GM23338 (cell line): Measurements from ENCODE around the gene HLA-F. TPM values are rescaled to one million over a fixed set of nuclear protein-coding genes. Genes with fewer than 3 reads are reported as not detected.

ENCODE experiments used
- ATAC-seq: fragments of 200-7000 bp; cut with Tn5 transposase; 3 replicates; pipeline ENCODE4 v1.9.1; 2020
- DNase-seq: peaks from one replicate; pipeline ENCODE4 v3.0.0-alpha.2; 2015; ENCODE audit warnings: low spot score
- H2AFZ ChIP-seq: fragments of 200-600 bp; sonication (generic); 2 replicates; pipeline ENCODE4 v1.8.0; 2016; ENCODE audit warnings: antibody characterized with exemption, mild to moderate bottlenecking, moderate library complexity
- H3F3A ChIP-seq: fragments of 200-600 bp; sonication (generic); replicated peaks from 2 replicates; pipeline ENCODE4 v1.8.0; 2017; ENCODE audit warnings: antibody characterized with exemption, mixed run types, low read depth
- H3K27ac ChIP-seq: fragments of 200-600 bp; sonication (generic); 2 replicates; pipeline ENCODE4 v1.6.1; 2016; ENCODE audit warnings: low read depth
- H3K27me3 ChIP-seq: fragments of 200-600 bp; sonication (generic); 2 replicates; pipeline ENCODE4 v1.8.0; 2016; ENCODE audit warnings: mild to moderate bottlenecking, mixed run types, moderate library complexity; ENCODE audit not compliant: insufficient read depth
- H3K36me3 ChIP-seq: fragments of 200-600 bp; sonication (generic); 2 replicates; pipeline ENCODE4 v1.8.0; 2016; ENCODE audit warnings: mild to moderate bottlenecking; ENCODE audit not compliant: insufficient read depth
- H3K4me1 ChIP-seq: fragments of 200-600 bp; sonication (generic); 2 replicates; pipeline ENCODE4 v1.8.0; 2016; ENCODE audit warnings: mild to moderate bottlenecking, moderate library complexity; ENCODE audit not compliant: insufficient read depth
- H3K4me2 ChIP-seq: fragments of 200-600 bp; sonication (generic); 2 replicates; pipeline ENCODE4 v1.7.1; 2017; ENCODE audit warnings: mixed run types
- H3K4me3 ChIP-seq: fragments of 200-600 bp; sonication (generic); 2 replicates; pipeline ENCODE4 v1.6.1; 2016; ENCODE audit warnings: mixed run types
- H3K79me2 ChIP-seq: fragments of 200-600 bp; sonication (generic); replicated peaks from 2 replicates; pipeline ENCODE4 v1.8.0; 2017; ENCODE audit warnings: mild to moderate bottlenecking; ENCODE audit not compliant: insufficient read depth
- H3K9me2 ChIP-seq: fragments of 200-600 bp; sonication (generic); 2 replicates; pipeline ENCODE4 v1.8.0; 2017; ENCODE audit not compliant: insufficient read depth
- H4K20me1 ChIP-seq: fragments of 200-600 bp; sonication (generic); replicated peaks from 2 replicates; pipeline ENCODE4 v1.8.0; 2017; ENCODE audit warnings: mild to moderate bottlenecking; ENCODE audit not compliant: insufficient read depth
- H3K27ac Mint-ChIP-seq: 2 replicates; pipeline ENCODE4 v1.8.0; 2020; ENCODE audit warnings: inconsistent platforms, mild to moderate bottlenecking, moderate library complexity, mixed read lengths
- H3K27me3 Mint-ChIP-seq: 3 replicates; pipeline ENCODE4 v1.8.0; 2022; ENCODE audit warnings: low read depth, mild to moderate bottlenecking, moderate library complexity, mixed read lengths, inconsistent platforms; ENCODE audit not compliant: insufficient read depth, poor library complexity
- H3K36me3 Mint-ChIP-seq: 3 replicates; pipeline ENCODE4 v1.8.0; 2021; ENCODE audit warnings: low read depth, mild to moderate bottlenecking, inconsistent platforms, moderate library complexity, mixed read lengths
- H3K4me1 Mint-ChIP-seq: 3 replicates; pipeline ENCODE4 v1.8.0; 2020; ENCODE audit warnings: mild to moderate bottlenecking, inconsistent platforms, mixed read lengths
- H3K4me3 Mint-ChIP-seq: 3 replicates; pipeline ENCODE4 v1.8.0; 2021; ENCODE audit warnings: moderate library complexity, mild to moderate bottlenecking, inconsistent platforms, mixed read lengths
- H3K9me3 Mint-ChIP-seq: 3 replicates; pipeline ENCODE4 v1.8.0; 2020; ENCODE audit warnings: moderate library complexity, mild to moderate bottlenecking, inconsistent platforms, mixed read lengths
- CREB1 ChIP-seq: fragments of 250-450 bp; sonication (Bioruptor Pico); IDR thresholded peaks from 2 replicates; pipeline ENCODE4 v1.5.0; 2020; ENCODE audit warnings: low read depth, mild to moderate bottlenecking, moderate library complexity
- EZH2 ChIP-seq: fragments of 200-600 bp; sonication (generic); IDR thresholded peaks from one replicate; pipeline ENCODE4 v1.8.0; 2017; ENCODE audit warnings: antibody characterized with exemption, mild to moderate bottlenecking, low read depth; ENCODE audit not compliant: unreplicated experiment
- EZH2phosphoT487 ChIP-seq: fragments of 200-600 bp; sonication (generic); IDR thresholded peaks from one replicate; pipeline ENCODE4 v1.8.1; 2018; ENCODE audit warnings: antibody characterized with exemption; ENCODE audit not compliant: unreplicated experiment
- JUNB ChIP-seq: IDR thresholded peaks from one replicate; pipeline ENCODE4 v1.6.1; 2016; ENCODE audit warnings: antibody characterized with exemption; ENCODE audit not compliant: unreplicated experiment
- NANOG ChIP-seq: IDR thresholded peaks from 2 replicates; pipeline ENCODE4 v1.6.1; 2016; ENCODE audit warnings: antibody characterized with exemption, borderline replicate concordance
- POLR2AphosphoS5 ChIP-seq: IDR thresholded peaks from 2 replicates; pipeline ENCODE4 v1.6.1; 2016; ENCODE audit warnings: antibody characterized with exemption, low read depth
- REST ChIP-seq: IDR thresholded peaks from one replicate; pipeline ENCODE4 v1.6.1; 2018; ENCODE audit warnings: antibody characterized with exemption; ENCODE audit not compliant: unreplicated experiment
- STAT1 ChIP-seq: IDR thresholded peaks from one replicate; pipeline ENCODE4 v1.6.1; 2016; ENCODE audit warnings: antibody characterized with exemption; ENCODE audit not compliant: unreplicated experiment
- ZNF114 ChIP-seq: fragments of 250-450 bp; sonication (Bioruptor Pico); IDR thresholded peaks from 2 replicates; pipeline ENCODE4 v1.5.0; 2020; ENCODE audit warnings: mild to moderate bottlenecking, moderate library complexity
- ZNF331 ChIP-seq: fragments of 250-450 bp; sonication (Bioruptor Pico); IDR thresholded peaks from 2 replicates; pipeline ENCODE4 v1.5.0; 2020; ENCODE audit warnings: low read depth, mild to moderate bottlenecking, moderate library complexity
- polyA plus RNA-seq: library from polyadenylated mRNA; unstranded; fragments of >200 nt; fragmentation: Nextera tagmentation; extraction: Ambion mirVana; gene quantifications from 2 replicates; pipeline ENCODE4 v1.2.1, GENCODE V29; 2016
- total RNA-seq: library from RNA; depleted of rRNA; stranded (reverse); fragments of >200 nt; shearing (Covaris generic); gene quantifications from 2 replicates; pipeline ENCODE4 v1.2.3, GENCODE V29; 2014
- TF ChIP-seq, protein P1 (sequence below), 2 experiments: fragments of 200-600 bp in 1 of 2; sonication (generic) in 1 of 2; conservative IDR thresholded peaks; 2 replicates each; pipeline versions ENCODE4 v1.5.1 to v1.6.1; 2016 to 2017; ENCODE audit warnings: antibody characterized with exemption in 2 of 2, low read depth in 2 of 2, mild to moderate bottlenecking in 2 of 2, moderate library complexity in 1 of 2
- TF ChIP-seq, protein P2 (sequence below): IDR thresholded peaks from 2 replicates; pipeline ENCODE4 v1.6.1; 2016; ENCODE audit warnings: antibody characterized with exemption

HLA-F gene
- total and polyA plus RNA-seq, 2 experiments from 2014 or later, result 4.4 to 10.4 TPM

DNA sequence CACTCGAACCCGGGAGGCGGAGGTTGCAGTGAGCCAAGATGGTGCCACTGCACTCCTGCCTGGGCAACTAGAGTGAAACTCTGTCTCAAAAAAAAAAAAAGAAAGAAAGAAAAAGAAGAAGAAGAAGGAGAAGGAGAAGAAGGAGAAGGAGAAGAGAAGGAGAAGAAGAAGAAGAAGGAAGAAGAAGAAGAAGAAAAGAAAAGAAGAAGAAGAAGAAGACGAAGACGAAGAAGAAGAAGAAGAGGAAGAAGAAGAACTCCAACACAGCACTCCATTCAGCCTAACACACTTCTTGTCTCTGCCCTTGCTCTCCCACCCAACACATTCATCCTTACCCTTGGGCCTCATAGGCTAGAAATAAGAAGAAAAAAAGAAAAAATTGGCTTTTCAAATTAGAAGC, 49.2 kb upstream of the HLA-F start (continued):
- TF ChIP-seq, protein P1, sequence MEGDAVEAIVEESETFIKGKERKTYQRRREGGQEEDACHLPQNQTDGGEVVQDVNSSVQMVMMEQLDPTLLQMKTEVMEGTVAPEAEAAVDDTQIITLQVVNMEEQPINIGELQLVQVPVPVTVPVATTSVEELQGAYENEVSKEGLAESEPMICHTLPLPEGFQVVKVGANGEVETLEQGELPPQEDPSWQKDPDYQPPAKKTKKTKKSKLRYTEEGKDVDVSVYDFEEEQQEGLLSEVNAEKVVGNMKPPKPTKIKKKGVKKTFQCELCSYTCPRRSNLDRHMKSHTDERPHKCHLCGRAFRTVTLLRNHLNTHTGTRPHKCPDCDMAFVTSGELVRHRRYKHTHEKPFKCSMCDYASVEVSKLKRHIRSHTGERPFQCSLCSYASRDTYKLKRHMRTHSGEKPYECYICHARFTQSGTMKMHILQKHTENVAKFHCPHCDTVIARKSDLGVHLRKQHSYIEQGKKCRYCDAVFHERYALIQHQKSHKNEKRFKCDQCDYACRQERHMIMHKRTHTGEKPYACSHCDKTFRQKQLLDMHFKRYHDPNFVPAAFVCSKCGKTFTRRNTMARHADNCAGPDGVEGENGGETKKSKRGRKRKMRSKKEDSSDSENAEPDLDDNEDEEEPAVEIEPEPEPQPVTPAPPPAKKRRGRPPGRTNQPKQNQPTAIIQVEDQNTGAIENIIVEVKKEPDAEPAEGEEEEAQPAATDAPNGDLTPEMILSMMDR (conservative IDR thresholded peaks at IDR 0.05; ENCODE audit: low read depth in 2 of 2), result no peak
- TF ChIP-seq ZNF331 (CRISPR knock-in tag) (no peak), CREB1 (CRISPR knock-in tag) (no peak), STAT1 (no peak), ZNF114 (no peak), JUNB (no peak)

GRCh38 chr6:29675561-29675960, 47.7 kb upstream of the HLA-F start:
- no peak overlapping the region for H3K4me3 ChIP-seq
- TF ChIP-seq, protein P2, sequence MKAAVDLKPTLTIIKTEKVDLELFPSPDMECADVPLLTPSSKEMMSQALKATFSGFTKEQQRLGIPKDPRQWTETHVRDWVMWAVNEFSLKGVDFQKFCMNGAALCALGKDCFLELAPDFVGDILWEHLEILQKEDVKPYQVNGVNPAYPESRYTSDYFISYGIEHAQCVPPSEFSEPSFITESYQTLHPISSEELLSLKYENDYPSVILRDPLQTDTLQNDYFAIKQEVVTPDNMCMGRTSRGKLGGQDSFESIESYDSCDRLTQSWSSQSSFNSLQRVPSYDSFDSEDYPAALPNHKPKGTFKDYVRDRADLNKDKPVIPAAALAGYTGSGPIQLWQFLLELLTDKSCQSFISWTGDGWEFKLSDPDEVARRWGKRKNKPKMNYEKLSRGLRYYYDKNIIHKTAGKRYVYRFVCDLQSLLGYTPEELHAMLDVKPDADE, result no peak
- no peak for TF ChIP-seq EZH2phosphoT487
- TF ChIP-seq REST, result no peak
- TF ChIP-seq CREB1 (CRISPR knock-in tag), result no peak
- TF ChIP-seq ZNF114, result no peak
- no peak for TF ChIP-seq EZH2
- TF ChIP-seq POLR2AphosphoS5, result no peak
- TF ChIP-seq NANOG, result no peak
- TF ChIP-seq, protein P1 (conservative IDR thresholded peaks at IDR 0.05; ENCODE audit: low read depth in 2 of 2), result no peak
- TF ChIP-seq ZNF331 (CRISPR knock-in tag), result no peak
- TF ChIP-seq JUNB, result no peak
- no peak for TF ChIP-seq STAT1

More at GRCh38 chr6:29675561-29675960, 47.7 kb upstream of the HLA-F start:
- H3K4me2 ChIP-seq, result no peak overlapping the region
- no peak overlapping the region for H3K27ac ChIP-seq
- H3K36me3 ChIP-seq, result no peaks in the 10 kb centered on the region; the same call in 1 of the 2 replicates
- ATAC-seq (no peak), DNase-seq (no peak)
- Mint-ChIP-seq H3K36me3 (no peaks in the 10 kb centered on the region; the same call in 1 of the 3 replicates), H3K4me3 (no peak overlapping the region), H3K9me3 (peaks cover 6% of the 10 kb centered on the region; the same call in 1 of the 3 replicates), H3K27me3 (peaks cover 7% of the 10 kb centered on the region), H3K27ac (no peak overlapping the region), H3K4me1 (peaks cover 29% of the 10 kb centered on the region)
- 0 out of 2 replicates have a peak, but pooled peaks cover 5% of the 10 kb centered on the region for H3F3A ChIP-seq
- peaks cover 13% of the 10 kb centered on the region for H3K9me2 ChIP-seq
- H3K27me3 ChIP-seq, result no peaks in the 10 kb centered on the region
- no peaks in the 10 kb centered on the region for H4K20me1 ChIP-seq
- H3K4me1 ChIP-seq, result peaks cover 8% of the 10 kb centered on the region; the same call in 1 of the 2 replicates
- H2AFZ ChIP-seq, result no peak overlapping the region
- no peaks in the 10 kb centered on the region for H3K79me2 ChIP-seq
